CD4-positive, alpha-beta T cell (primary cell): ENCODE data around the gene EVC2. TPM values are rescaled to one million over a fixed set of nuclear protein-coding genes. Genes with fewer than 3 reads are reported as not detected.

Experiments
- ATAC-seq: fragments of 200-7000 bp; cut with Tn5 transposase; one replicate; pipeline ENCODE4 v1.10.0; 2022; ENCODE audit warnings: mild to moderate bottlenecking; ENCODE audit not compliant: poor library complexity
- CTCF ChIA-PET: fragments of 350-600 bp; sonication (Branson Sonifier 250); formaldehyde crosslinking; loops from one replicate; lab custom pipeline; 2021; ENCODE audit warnings: antibody characterized with exemption, inconsistent platforms; lab: Charles Lee
- POLR2A ChIA-PET: fragments of 350-600 bp; sonication (Branson Sonifier 250); formaldehyde crosslinking; loops from one replicate; lab custom pipeline; 2021; ENCODE audit warnings: antibody characterized with exemption, inconsistent platforms; lab: Charles Lee
- DNase-seq, 14 experiments: peaks; one replicate each; pipeline ENCODE4 v3.0.0-alpha.2; 2013 to 2020; ENCODE audit warnings: mixed read lengths in 2 of 14
- H3K27ac ChIP-seq, 2 donors: one replicate each; pipeline versions ENCODE4 v1.5.1 to v1.7.0; 2013; ENCODE audit warnings: low read length in 2 of 2, low read depth in 1 of 2, mild to moderate bottlenecking in 1 of 2
- H3K27me3 ChIP-seq, 2 experiments: 1 replicate in 1 of 2; 2 replicates in 1 of 2; pipeline versions ENCODE4 v1.6.1 to v1.7.0; 2013; ENCODE audit warnings: low read length in 2 of 2, control low read depth in 1 of 2, mild to moderate bottlenecking in 1 of 2, moderate library complexity in 1 of 2; ENCODE audit not compliant: insufficient read depth in 2 of 2, control insufficient read depth in 1 of 2
- H3K36me3 ChIP-seq: one replicate; pipeline ENCODE4 v1.6.1; 2013; ENCODE audit warnings: low read length, control low read depth; ENCODE audit not compliant: insufficient read depth
- H3K4me1 ChIP-seq: one replicate; pipeline ENCODE4 v1.6.1; 2013; ENCODE audit warnings: low read length, control low read depth; ENCODE audit not compliant: insufficient read depth
- H3K4me3 ChIP-seq: one replicate; pipeline ENCODE4 v1.5.1; 2013; ENCODE audit warnings: mild to moderate bottlenecking, low read length, moderate library complexity
- H3K9me3 ChIP-seq, 2 experiments: 1 replicate in 1 of 2; 2 replicates in 1 of 2; pipeline versions ENCODE4 v1.6.1 to v1.7.0; 2013; ENCODE audit warnings: low read length in 2 of 2, mild to moderate bottlenecking in 2 of 2, control low read depth in 1 of 2, moderate library complexity in 1 of 2; ENCODE audit not compliant: control insufficient read depth in 1 of 2, insufficient read depth in 1 of 2
- H3K27ac Mint-ChIP-seq: one replicate; pipeline ENCODE4 v1.8.0; 2020; ENCODE audit warnings: mixed read lengths
- H3K27me3 Mint-ChIP-seq: one replicate; pipeline ENCODE4 v1.8.0; 2021; ENCODE audit warnings: mixed read lengths
- H3K36me3 Mint-ChIP-seq: one replicate; pipeline ENCODE4 v1.8.0; 2021; ENCODE audit warnings: low read depth, mixed read lengths
- H3K4me1 Mint-ChIP-seq: one replicate; pipeline ENCODE4 v1.8.0; 2021; ENCODE audit warnings: low read depth, mixed read lengths
- H3K4me3 Mint-ChIP-seq: one replicate; pipeline ENCODE4 v1.8.0; 2020; ENCODE audit warnings: mild to moderate bottlenecking, mixed read lengths
- H3K9me3 Mint-ChIP-seq: one replicate; pipeline ENCODE4 v1.8.0; 2020; ENCODE audit warnings: mixed read lengths
- intact Hi-C, 2 experiments: fragments of 100-400 bp; cut with DNase I in 1 of 2; cut with micrococcal nuclease in 1 of 2; formaldehyde crosslinking; loops; one replicate each; pipeline versions ENCODE4 v1.15.1 to v1.9.0; 2023 to 2025; cut with DNase I, micrococcal nuclease
- total RNA-seq, 174 experiments: library from RNA in 2 of 174; stranded (reverse) in 2 of 174; gene quantifications; one replicate each; pipeline ENCODE4 v1.2.3 and lab custom pipeline; 2021 to 2026
- TF ChIP-seq, protein P1 (sequence below): fragments of 200-600 bp; IDR thresholded peaks from one replicate; pipeline ENCODE4 v1.8.0; 2022; ENCODE audit warnings: antibody characterized with exemption, mild to moderate bottlenecking

The EVC2 gene
- total RNA-seq, 2 experiments from 2014 or later: 1.1 to 1.3 TPM

DNA sequence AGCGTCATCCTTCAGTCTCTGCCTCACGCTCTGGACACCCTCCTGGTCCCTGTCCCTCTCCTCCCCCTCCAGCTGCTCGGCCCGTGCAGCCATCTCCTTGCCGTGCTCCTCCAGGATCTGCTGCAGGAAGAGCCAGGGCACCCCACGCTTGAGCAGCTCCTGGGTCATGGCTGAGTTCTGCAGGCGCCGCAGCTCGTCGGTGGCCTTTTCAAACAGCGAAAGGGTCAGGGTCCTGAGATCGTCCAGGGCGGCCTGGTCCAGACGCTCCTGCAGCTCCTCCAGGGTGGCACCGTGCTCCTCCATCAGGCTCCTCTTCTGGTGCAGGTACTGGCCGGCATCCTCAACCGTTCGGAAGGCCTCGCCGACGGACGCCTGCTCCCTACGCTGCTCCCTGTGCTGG is 85.8 kb downstream of the EVC2 start:
- DNase-seq (no peak), ATAC-seq (no peak)
- ChIA-PET POLR2A (no interaction called here), CTCF (interaction anchor here (0.7 kb wide), 1 partner anchor 19 kb away, joined by 3 read pairs; no protein-coding TSS in a partner anchor)
- TF ChIP-seq, protein P1, sequence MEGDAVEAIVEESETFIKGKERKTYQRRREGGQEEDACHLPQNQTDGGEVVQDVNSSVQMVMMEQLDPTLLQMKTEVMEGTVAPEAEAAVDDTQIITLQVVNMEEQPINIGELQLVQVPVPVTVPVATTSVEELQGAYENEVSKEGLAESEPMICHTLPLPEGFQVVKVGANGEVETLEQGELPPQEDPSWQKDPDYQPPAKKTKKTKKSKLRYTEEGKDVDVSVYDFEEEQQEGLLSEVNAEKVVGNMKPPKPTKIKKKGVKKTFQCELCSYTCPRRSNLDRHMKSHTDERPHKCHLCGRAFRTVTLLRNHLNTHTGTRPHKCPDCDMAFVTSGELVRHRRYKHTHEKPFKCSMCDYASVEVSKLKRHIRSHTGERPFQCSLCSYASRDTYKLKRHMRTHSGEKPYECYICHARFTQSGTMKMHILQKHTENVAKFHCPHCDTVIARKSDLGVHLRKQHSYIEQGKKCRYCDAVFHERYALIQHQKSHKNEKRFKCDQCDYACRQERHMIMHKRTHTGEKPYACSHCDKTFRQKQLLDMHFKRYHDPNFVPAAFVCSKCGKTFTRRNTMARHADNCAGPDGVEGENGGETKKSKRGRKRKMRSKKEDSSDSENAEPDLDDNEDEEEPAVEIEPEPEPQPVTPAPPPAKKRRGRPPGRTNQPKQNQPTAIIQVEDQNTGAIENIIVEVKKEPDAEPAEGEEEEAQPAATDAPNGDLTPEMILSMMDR: no peak
- H3K36me3 ChIP-seq: no peaks in the 10 kb centered on the region
- H3K27ac Mint-ChIP-seq: no peak overlapping the region
- no peak overlapping the region for H3K27ac ChIP-seq
- intact Hi-C loops: no loop called here
- no peaks in the 10 kb centered on the region for H3K4me1 ChIP-seq
- no peaks in the 10 kb centered on the region for H3K36me3 Mint-ChIP-seq
- no peaks in the 10 kb centered on the region for H3K9me3 Mint-ChIP-seq
- H3K9me3 ChIP-seq: peaks cover 0 to 20% of the 10 kb centered on the region in 2 experiments
- no peak overlapping the region for H3K4me3 Mint-ChIP-seq
- no peaks in the 10 kb centered on the region for H3K4me1 Mint-ChIP-seq
- H3K4me3 ChIP-seq: no peak overlapping the region
- H3K27me3 ChIP-seq: no peaks in the 10 kb centered on the region
- H3K27me3 Mint-ChIP-seq: no peaks in the 10 kb centered on the region

DNA sequence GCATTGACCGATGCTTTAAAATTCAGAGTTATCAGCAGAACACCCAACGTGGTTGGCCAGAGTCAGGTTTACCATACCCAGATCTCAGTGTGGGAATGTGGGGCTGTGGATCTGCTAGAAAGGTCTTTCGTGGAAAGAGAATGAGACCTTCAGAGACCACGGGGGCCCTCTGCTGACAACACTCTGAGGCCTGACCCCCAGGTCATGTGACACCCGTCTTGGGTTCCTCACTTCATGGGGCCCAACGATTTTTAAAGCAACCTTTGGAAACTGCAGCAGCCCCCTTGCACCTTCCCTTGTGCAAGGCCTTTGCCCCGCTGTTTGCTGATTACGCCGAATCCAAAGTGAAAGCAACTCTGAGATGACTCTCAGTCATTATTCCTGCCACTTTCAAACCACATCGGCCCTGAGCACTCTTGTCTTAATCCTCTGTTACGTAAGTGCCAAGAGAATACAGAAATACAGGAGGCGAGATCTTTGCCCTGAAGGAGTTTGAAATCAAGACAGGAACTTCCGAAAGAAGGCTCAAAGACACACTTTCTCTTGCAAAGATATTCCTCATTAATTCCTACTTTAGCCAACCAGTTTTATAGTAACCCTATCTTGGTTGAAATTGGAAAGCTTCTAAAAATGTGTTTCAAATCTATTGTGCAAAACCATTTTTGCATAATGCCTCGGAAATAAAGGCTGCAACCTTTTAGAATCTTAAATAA is 88.3 kb downstream of the EVC2 start:
- H3K27me3 Mint-ChIP-seq: no peaks in the 10 kb centered on the region
- H3K36me3 Mint-ChIP-seq: no peaks in the 10 kb centered on the region
- Histone ChIP-seq H3K27ac (no peak overlapping the region), H3K4me1 (no peaks in the 10 kb centered on the region), H3K36me3 (no peaks in the 10 kb centered on the region), H3K9me3 (peaks cover 0 to 27% of the 10 kb centered on the region in 2 experiments), H3K27me3 (no peaks in the 10 kb centered on the region), H3K4me3 (no peak overlapping the region)
- H3K9me3 Mint-ChIP-seq: no peaks in the 10 kb centered on the region
- CTCF ChIA-PET: no interaction called here
- ATAC-seq: no peak
- no peak overlapping the region for H3K4me3 Mint-ChIP-seq
- POLR2A ChIA-PET: no interaction called here
- intact Hi-C loops: no loop called here
- no peak for DNase-seq
- H3K4me1 Mint-ChIP-seq: no peaks in the 10 kb centered on the region
- TF ChIP-seq, protein P1: no peak
- H3K27ac Mint-ChIP-seq: no peak overlapping the region

DNA sequence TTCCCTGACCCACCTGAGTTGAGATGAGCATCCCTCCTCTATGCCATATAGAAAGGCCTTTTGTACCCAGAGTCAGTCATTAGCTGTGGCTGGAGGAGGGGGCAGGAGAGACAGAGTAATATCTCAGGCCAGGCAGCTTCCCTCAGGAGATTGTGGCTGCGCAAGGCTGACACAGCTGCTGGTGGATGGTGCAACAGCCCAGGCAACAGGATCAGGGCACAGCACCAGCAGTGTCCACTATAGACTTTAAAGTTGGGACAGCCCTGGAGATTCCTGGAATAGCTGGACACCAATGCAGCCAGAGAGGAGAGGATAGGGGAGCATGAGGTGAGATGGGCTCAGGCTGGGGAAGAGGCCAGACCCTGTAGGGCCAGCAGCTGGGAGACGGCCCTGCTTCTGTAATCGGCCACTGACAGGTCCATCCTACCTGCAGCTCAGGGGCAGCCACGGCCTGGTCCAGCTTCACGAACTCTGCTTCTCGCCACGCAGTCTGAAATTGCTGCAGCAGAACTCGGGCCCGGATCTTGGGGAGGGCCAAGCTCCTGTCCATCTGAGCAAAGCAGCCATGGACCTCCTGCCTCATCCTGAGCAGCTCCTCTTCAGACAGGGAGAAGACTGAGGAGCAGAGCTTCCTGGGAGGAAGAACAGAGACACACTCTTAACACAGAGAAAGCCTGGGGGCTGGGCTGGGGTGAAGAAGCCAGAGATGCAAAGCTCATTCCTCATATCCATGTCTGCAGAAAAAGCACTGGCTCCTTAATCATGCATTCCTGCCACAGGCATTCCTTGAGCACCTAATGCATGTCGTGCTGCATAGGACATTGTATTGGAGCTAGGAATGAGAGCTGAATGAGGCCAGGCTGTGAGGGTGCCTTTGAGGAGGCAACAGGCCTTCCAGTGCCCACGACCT is 90.1 kb downstream of the EVC2 start:
- Mint-ChIP-seq H3K9me3 (no peaks in the 10 kb centered on the region), H3K27ac (no peak overlapping the region), H3K36me3 (no peaks in the 10 kb centered on the region), H3K4me1 (no peaks in the 10 kb centered on the region), H3K27me3 (no peaks in the 10 kb centered on the region), H3K4me3 (no peak overlapping the region)
- TF ChIP-seq, protein P1: no peak
- Histone ChIP-seq H3K27ac (no peak overlapping the region), H3K27me3 (no peaks in the 10 kb centered on the region), H3K4me3 (no peak overlapping the region), H3K9me3 (peaks cover 0 to 27% of the 10 kb centered on the region in 2 experiments), H3K36me3 (no peaks in the 10 kb centered on the region), H3K4me1 (no peaks in the 10 kb centered on the region)
- DNase-seq: no peak
- intact Hi-C loops: no loop called here
- POLR2A ChIA-PET: no interaction called here
- CTCF ChIA-PET: no interaction called here
- no peak for ATAC-seq
